Activated CD4-positive, CD25-positive, alpha-beta regulatory T cell (primary cell): ENCODE measurements around the gene ZFAND2B.
"Not testable (repeated sequence)": the region's sequence is repeated elsewhere in the genome, so short reads cannot be mapped to it uniquely, and the experiment has no call there.

ENCODE experiments used
- DNase-seq, 4 experiments: peaks; one replicate each; lab custom pipeline; 2025; lab: John Stamatoyannopoulos, UW

Gene ZFAND2B

GRCh38 chr2:219250049-219250781, 43.6 kb downstream of the ZFAND2B start:
- no peak for DNase-seq

- no peak for DNase-seq
These were observed 45.1 kb downstream of the ZFAND2B start for GRCh38 chr2:219251656-219252055.

- DNase-seq = no peak
These were observed 45.5 kb downstream of the ZFAND2B start for GRCh38 chr2:219252084-219252483.

- DNase-seq = no peak
These were observed 46.0 kb downstream of the ZFAND2B start for GRCh38 chr2:219252570-219252899.

GRCh38 chr2:219252900-219253752, 46.5 kb downstream of the ZFAND2B start, which contains the start of gene TUBA4B:
TSS of gene TUBA4B (plus strand) at chr2:219253243. CDS start at chr2:219253408, 165 bp downstream.
- DNase-seq = peak in 2 of 4 experiments; percentile 18 to 23

GRCh38 chr2:219253753-219254589, 47.4 kb downstream of the ZFAND2B start, which contains the start of gene TUBA4A:
TSS of gene TUBA4A (minus strand) at chr2:219253918. CDS start at chr2:219253858, 60 bp downstream.
- peak; percentile 81 to 90 (median 87) for DNase-seq

- DNase-seq = no peak
These were observed 48.1 kb downstream of the ZFAND2B start for GRCh38 chr2:219254590-219255201.

GRCh38 chr2:219258942-219259341, 52.4 kb downstream of the ZFAND2B start:
- not testable (repeated sequence) for DNase-seq
